ENCODE results near the gene CDK12.

CDK12 gene

GRCh38 chr17:39576187-39576586 is 114.9 kb downstream of the CDK12 start:
- H3K36me3 ChIP-seq (ENCODE audit: control insufficient read depth, insufficient read depth, low read length) = no peaks in the 10 kb centered on the region
- peak; percentile 59 for TF ChIP-seq CTCF (IDR thresholded peaks at IDR 0.05; ENCODE audit: insufficient read depth, low read length, poor library complexity, severe bottlenecking)
- H3K4me3 ChIP-seq (replicated peaks; ENCODE audit: low read depth, low read length) = no peak overlapping the region
- DNase-seq (ENCODE audit: extremely low read depth, insufficient read length) = no peak
- no peaks in the 10 kb centered on the region; the same call in 1 of the 2 replicates for H3K27me3 ChIP-seq (replicated peaks; ENCODE audit: control insufficient read depth, insufficient read depth, low read length)

- H3K4me3 ChIP-seq (replicated peaks; ENCODE audit: low read depth, low read length) = no peak overlapping the region
- no peak for TF ChIP-seq CTCF (IDR thresholded peaks at IDR 0.05; ENCODE audit: insufficient read depth, low read length, poor library complexity, severe bottlenecking)
Measured at GRCh38 chr17:39578272-39578671, 117.0 kb downstream of the CDK12 start.

GRCh38 chr17:39579318-39580081 is 118.2 kb downstream of the CDK12 start:
- DNase-seq (ENCODE audit: extremely low read depth, insufficient read length) = no peak
- no peaks in the 10 kb centered on the region; the same call in 1 of the 2 replicates for H3K27me3 ChIP-seq (replicated peaks; ENCODE audit: control insufficient read depth, insufficient read depth, low read length)
- TF ChIP-seq CTCF (IDR thresholded peaks at IDR 0.05; ENCODE audit: insufficient read depth, low read length, poor library complexity, severe bottlenecking) = no peak
- no peaks in the 10 kb centered on the region for H3K36me3 ChIP-seq (ENCODE audit: control insufficient read depth, insufficient read depth, low read length)
- no peak overlapping the region for H3K4me3 ChIP-seq (replicated peaks; ENCODE audit: low read depth, low read length)

More at GRCh38 chr17:39578272-39578671, 117.0 kb downstream of the CDK12 start:
- Histone ChIP-seq H3K27me3 (replicated peaks; ENCODE audit: control insufficient read depth, insufficient read depth, low read length) (no peaks in the 10 kb centered on the region; the same call in 1 of the 2 replicates), H3K36me3 (ENCODE audit: control insufficient read depth, insufficient read depth, low read length) (no peaks in the 10 kb centered on the region)
- no peak for DNase-seq (ENCODE audit: extremely low read depth, insufficient read length)

- Histone ChIP-seq H3K4me3 (replicated peaks; ENCODE audit: low read depth, low read length) (no peak overlapping the region), H3K36me3 (ENCODE audit: control insufficient read depth, insufficient read depth, low read length) (no peaks in the 10 kb centered on the region), H3K27me3 (replicated peaks; ENCODE audit: control insufficient read depth, insufficient read depth, low read length) (no peaks in the 10 kb centered on the region; the same call in 1 of the 2 replicates)
- TF ChIP-seq CTCF (IDR thresholded peaks at IDR 0.05; ENCODE audit: insufficient read depth, low read length, poor library complexity, severe bottlenecking) = no peak
- no peak for DNase-seq (ENCODE audit: extremely low read depth, insufficient read length)
Measured at GRCh38 chr17:39580082-39580468, 118.8 kb downstream of the CDK12 start.

- H3K4me3 ChIP-seq (replicated peaks; ENCODE audit: low read depth, low read length) = no peak overlapping the region
- no peaks in the 10 kb centered on the region for H3K36me3 ChIP-seq (ENCODE audit: control insufficient read depth, insufficient read depth, low read length)
- no peak for DNase-seq (ENCODE audit: extremely low read depth, insufficient read length)
- H3K27me3 ChIP-seq (replicated peaks; ENCODE audit: control insufficient read depth, insufficient read depth, low read length) = no peaks in the 10 kb centered on the region; the same call in 1 of the 2 replicates
- no peak for TF ChIP-seq CTCF (IDR thresholded peaks at IDR 0.05; ENCODE audit: insufficient read depth, low read length, poor library complexity, severe bottlenecking)
Measured at GRCh38 chr17:39581071-39581758, 119.9 kb downstream of the CDK12 start.
